Nephron (organoid): ENCODE results near the gene PPP4R1.

Experiments
- H3K27ac Mint-ChIP-seq, 3 experiments: 2 replicates each; pipeline ENCODE4 v1.8.0; 2020; ENCODE audit warnings: mixed read lengths in 3 of 3, mild to moderate bottlenecking in 2 of 3, moderate library complexity in 1 of 3
- H3K27me3 Mint-ChIP-seq: 2 replicates; pipeline ENCODE4 v1.8.0; 2021; ENCODE audit warnings: low read depth, mild to moderate bottlenecking, moderate library complexity, mixed read lengths
- H3K36me3 Mint-ChIP-seq: 2 replicates; pipeline ENCODE4 v1.8.0; 2020; ENCODE audit warnings: low read depth, mixed read lengths
- H3K4me1 Mint-ChIP-seq: 2 replicates; pipeline ENCODE4 v1.8.0; 2020; ENCODE audit warnings: mixed read lengths
- H3K4me3 Mint-ChIP-seq, 3 experiments: 2 replicates each; pipeline ENCODE4 v1.8.0; 2020; ENCODE audit warnings: mild to moderate bottlenecking in 3 of 3, mixed read lengths in 3 of 3, moderate library complexity in 2 of 3
- H3K9me3 Mint-ChIP-seq: 2 replicates; pipeline ENCODE4 v1.8.0; 2020; ENCODE audit warnings: mixed read lengths
- TF ChIP-seq, protein P1 (sequence below), 3 experiments: fragments of 200-600 bp; sonication (generic); IDR thresholded peaks; one replicate each; pipeline ENCODE4 v1.5.0; 2021; ENCODE audit warnings: antibody characterized with exemption in 3 of 3; ENCODE audit not compliant: unreplicated experiment in 3 of 3

The PPP4R1 gene

DNA sequence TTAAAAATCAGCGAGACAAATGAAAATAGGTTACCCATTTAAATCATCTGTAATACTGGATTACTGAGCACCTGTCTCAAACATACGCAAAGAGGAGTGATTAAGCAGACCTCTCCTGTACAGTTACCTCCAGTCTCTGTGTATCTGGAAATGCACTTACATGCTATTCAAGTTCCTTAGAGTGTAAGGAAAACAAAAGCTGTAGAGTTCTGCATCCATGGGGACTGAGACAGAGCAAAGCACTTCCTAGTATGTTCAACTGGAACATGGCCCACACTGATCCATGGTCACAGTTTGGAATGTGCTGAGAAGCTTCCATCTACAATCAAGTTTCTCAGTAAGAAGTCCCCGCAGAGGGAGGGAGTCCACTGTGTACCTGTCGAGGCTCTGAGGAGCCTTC lies 63.9 kb downstream of the PPP4R1 start:
- H3K36me3 Mint-ChIP-seq: peaks cover 95% of the 10 kb centered on the region
- TF ChIP-seq, protein P1, sequence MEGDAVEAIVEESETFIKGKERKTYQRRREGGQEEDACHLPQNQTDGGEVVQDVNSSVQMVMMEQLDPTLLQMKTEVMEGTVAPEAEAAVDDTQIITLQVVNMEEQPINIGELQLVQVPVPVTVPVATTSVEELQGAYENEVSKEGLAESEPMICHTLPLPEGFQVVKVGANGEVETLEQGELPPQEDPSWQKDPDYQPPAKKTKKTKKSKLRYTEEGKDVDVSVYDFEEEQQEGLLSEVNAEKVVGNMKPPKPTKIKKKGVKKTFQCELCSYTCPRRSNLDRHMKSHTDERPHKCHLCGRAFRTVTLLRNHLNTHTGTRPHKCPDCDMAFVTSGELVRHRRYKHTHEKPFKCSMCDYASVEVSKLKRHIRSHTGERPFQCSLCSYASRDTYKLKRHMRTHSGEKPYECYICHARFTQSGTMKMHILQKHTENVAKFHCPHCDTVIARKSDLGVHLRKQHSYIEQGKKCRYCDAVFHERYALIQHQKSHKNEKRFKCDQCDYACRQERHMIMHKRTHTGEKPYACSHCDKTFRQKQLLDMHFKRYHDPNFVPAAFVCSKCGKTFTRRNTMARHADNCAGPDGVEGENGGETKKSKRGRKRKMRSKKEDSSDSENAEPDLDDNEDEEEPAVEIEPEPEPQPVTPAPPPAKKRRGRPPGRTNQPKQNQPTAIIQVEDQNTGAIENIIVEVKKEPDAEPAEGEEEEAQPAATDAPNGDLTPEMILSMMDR (IDR thresholded peaks at IDR 0.05; ENCODE audit: unreplicated experiment in 3 of 3): no peak
- H3K4me1 Mint-ChIP-seq: no peaks in the 10 kb centered on the region
- H3K27ac Mint-ChIP-seq: no peak overlapping the region
- peaks cover 6% of the 10 kb centered on the region for H3K9me3 Mint-ChIP-seq
- no peak overlapping the region for H3K4me3 Mint-ChIP-seq
- no peaks in the 10 kb centered on the region for H3K27me3 Mint-ChIP-seq

DNA sequence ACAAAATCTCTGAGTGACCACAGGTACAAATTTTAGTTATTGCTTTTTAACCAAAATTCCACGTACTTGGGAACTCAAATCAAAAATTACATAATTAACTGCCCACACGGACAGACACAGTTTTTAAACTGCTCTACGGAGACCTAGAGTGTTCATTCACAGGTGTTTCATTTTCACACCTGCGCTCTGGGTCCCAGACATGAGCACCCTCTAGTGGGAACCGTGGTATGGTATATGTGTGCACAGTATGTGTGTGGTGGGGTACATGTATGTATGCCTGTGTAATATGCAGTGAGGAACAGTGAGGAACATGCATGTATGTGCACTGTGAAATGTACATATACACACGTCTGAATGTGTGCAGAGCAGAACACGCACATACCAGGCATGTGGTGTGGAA lies 65.0 kb downstream of the PPP4R1 start:
- Mint-ChIP-seq H3K4me1 (no peaks in the 10 kb centered on the region), H3K36me3 (peaks cover 87% of the 10 kb centered on the region), H3K27me3 (no peaks in the 10 kb centered on the region), H3K9me3 (peaks cover 6% of the 10 kb centered on the region), H3K4me3 (no peak overlapping the region), H3K27ac (no peak overlapping the region)
- TF ChIP-seq, protein P1 (IDR thresholded peaks at IDR 0.05; ENCODE audit: unreplicated experiment in 3 of 3): no peak

DNA sequence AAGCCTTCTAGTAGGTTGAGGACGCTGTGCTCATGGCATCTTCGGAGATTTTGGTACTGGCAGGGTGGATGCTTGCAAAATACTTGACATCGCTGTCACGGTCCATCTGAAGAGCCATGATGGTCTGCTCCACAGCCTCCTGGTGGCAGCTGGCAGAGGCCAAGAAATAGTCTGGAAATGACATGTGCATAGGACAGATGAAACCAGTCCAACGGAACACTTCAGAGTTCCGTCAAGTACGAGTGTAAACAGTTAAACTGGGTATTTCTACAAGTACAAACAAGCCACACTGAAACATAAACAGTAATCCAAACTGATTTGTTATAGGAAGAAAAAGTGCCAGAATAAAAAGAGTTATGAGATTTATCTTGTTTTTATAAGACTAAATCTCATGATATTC lies 66.6 kb downstream of the PPP4R1 start:
- Mint-ChIP-seq H3K36me3 (peaks cover 79% of the 10 kb centered on the region), H3K27ac (no peak overlapping the region), H3K27me3 (no peaks in the 10 kb centered on the region), H3K9me3 (peaks cover 4% of the 10 kb centered on the region), H3K4me3 (no peak overlapping the region), H3K4me1 (no peaks in the 10 kb centered on the region)
- TF ChIP-seq, protein P1 (IDR thresholded peaks at IDR 0.05; ENCODE audit: unreplicated experiment in 3 of 3): no peak

DNA sequence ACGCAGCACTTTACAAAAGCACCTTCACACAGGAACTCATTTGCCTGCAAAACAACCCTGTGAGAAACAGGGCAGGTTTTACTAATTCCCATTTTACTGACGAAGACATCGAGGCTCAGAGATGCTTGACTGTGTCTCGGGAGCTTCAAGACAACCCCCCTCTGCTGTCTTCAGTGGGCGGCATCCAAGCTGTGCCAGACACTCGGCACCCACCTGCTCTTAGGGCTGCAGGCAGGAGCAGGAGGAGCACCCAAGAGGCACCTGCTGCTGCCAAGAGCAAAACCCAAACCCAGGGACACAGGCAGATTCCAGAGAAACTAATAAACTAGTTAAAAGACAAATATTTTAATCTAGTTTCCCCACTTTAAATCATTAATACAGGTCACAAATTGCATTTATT lies 67.9 kb downstream of the PPP4R1 start:
- Mint-ChIP-seq H3K27me3 (no peaks in the 10 kb centered on the region), H3K9me3 (no peaks in the 10 kb centered on the region), H3K27ac (no peak overlapping the region), H3K4me1 (no peaks in the 10 kb centered on the region), H3K4me3 (no peak overlapping the region), H3K36me3 (peaks cover 66% of the 10 kb centered on the region)
- TF ChIP-seq, protein P1 (IDR thresholded peaks at IDR 0.05; ENCODE audit: unreplicated experiment in 3 of 3): no peak

DNA sequence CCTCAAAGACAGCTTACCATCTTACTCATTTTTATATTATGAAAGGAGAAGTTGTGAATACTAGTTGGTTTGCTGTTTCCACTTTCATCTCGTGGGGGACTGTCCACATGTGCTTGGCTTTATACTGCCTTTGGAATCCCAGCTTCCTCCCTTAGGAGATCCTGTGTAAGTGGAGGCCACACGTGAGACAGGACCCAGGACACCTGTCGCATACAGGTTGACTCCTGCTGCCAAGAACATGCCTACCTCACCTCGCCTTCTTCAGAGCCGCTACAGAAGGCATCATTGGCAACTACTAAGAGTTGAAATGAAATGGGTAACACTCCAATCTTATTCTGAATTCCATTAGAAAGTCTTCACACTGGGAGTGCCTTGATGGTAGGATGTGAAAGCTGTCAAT lies 69.3 kb downstream of the PPP4R1 start:
- Mint-ChIP-seq H3K27me3 (no peaks in the 10 kb centered on the region), H3K4me3 (no peak overlapping the region), H3K4me1 (no peaks in the 10 kb centered on the region), H3K9me3 (no peaks in the 10 kb centered on the region), H3K36me3 (peaks cover 57% of the 10 kb centered on the region), H3K27ac (no peak overlapping the region)
- TF ChIP-seq, protein P1 (IDR thresholded peaks at IDR 0.05; ENCODE audit: unreplicated experiment in 3 of 3): no peak

DNA sequence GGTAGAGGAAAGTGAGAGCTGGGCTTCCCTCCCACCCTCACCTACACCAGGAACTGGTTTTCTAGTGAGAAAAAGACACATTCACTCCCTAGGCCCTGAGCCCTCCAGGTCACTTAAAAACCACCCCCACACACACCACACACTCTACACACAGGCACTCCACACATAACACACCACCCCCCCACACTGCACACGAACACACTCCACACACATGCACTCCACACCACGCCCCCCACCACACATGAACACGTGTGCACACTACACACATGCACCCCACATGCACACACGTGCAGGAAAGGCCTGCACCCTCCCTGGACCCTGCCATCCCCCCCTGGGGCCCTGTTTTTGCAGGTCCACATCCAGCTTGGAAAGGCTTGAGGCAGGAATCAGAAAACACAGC lies 71.4 kb downstream of the PPP4R1 start:
- peak overlapping the region in 2 of 3 experiments; percentile 50 to 62 for H3K27ac Mint-ChIP-seq
- peaks cover 40% of the 10 kb centered on the region for H3K36me3 Mint-ChIP-seq
- H3K27me3 Mint-ChIP-seq: no peaks in the 10 kb centered on the region
- TF ChIP-seq, protein P1 (IDR thresholded peaks at IDR 0.05; ENCODE audit: unreplicated experiment in 3 of 3): no peak
- H3K4me1 Mint-ChIP-seq: no peaks in the 10 kb centered on the region
- no peak overlapping the region for H3K4me3 Mint-ChIP-seq
- no peaks in the 10 kb centered on the region for H3K9me3 Mint-ChIP-seq
